ENCODE results near the gene LRRC45. TPM values are rescaled to one million over a fixed set of nuclear protein-coding genes. Genes with fewer than 3 reads are reported as not detected.

Gene LRRC45
- total RNA-seq, 4 donors from 2014 or later, result 15.3 to 33.0 (median 18.9) TPM

DNA sequence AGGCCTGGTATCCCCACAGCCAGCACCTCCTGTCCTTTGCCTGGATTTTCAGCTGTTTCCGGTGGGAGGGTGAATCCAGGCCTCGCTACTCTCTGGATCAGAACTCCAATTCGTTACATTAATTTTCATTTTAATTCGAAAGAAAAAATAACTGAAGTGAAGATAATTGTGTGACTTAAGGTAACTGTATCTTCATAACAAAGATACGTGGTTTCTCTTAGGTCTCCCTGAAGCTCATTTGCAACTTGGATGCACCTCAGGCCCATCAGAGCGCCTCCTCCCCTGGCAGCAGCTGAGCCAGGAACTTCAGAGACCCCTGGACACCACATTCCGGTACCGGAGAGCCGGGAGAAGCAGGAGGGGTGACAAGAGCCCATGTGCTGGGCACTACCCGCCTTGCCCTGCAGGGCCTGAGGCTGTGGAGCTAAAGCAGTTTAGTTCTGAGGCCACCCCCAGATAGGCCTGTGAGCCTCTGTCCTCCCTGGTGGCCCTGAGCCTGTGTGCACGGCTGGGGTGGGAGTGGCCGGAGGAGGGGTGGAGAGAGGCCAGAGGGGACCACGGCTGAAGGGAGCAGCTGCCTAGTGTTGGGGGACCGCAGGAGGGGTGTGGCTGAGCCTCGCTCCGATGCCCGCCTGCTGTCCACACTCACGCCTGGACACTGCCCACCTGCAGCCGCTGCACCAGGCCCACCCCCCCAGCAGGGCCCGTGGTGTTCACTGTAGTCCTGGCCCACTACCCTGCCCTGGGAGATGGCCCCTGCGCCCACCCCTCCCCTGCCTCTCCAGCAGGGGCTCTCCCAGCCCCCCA is 53.9 kb downstream of the LRRC45 start:
- DNase-seq, result no peak
- H3K36me3 ChIP-seq, result peaks cover 5 to 28% of the 10 kb centered on the region in 2 donors
- no peaks in the 10 kb centered on the region for H3K4me1 ChIP-seq
- H3K9me3 ChIP-seq, result no peaks in the 10 kb centered on the region
- intact Hi-C loops (cut with DNase I), result no loop called here
- H3K27me3 ChIP-seq, result no peaks in the 10 kb centered on the region
- no peak overlapping the region for H3K27ac ChIP-seq
- 75 to 79% methylated on average over 13 to 18 of the region's 21 CpGs for WGBS, 2 donors
- no peak overlapping the region for H3K4me3 ChIP-seq (replicated peaks in 1 of 3)
- TF ChIP-seq CTCF (IDR thresholded peaks at IDR 0.05), result no peak
- TF ChIP-seq POLR2A (IDR thresholded peaks at IDR 0.05), result no peak

DNA sequence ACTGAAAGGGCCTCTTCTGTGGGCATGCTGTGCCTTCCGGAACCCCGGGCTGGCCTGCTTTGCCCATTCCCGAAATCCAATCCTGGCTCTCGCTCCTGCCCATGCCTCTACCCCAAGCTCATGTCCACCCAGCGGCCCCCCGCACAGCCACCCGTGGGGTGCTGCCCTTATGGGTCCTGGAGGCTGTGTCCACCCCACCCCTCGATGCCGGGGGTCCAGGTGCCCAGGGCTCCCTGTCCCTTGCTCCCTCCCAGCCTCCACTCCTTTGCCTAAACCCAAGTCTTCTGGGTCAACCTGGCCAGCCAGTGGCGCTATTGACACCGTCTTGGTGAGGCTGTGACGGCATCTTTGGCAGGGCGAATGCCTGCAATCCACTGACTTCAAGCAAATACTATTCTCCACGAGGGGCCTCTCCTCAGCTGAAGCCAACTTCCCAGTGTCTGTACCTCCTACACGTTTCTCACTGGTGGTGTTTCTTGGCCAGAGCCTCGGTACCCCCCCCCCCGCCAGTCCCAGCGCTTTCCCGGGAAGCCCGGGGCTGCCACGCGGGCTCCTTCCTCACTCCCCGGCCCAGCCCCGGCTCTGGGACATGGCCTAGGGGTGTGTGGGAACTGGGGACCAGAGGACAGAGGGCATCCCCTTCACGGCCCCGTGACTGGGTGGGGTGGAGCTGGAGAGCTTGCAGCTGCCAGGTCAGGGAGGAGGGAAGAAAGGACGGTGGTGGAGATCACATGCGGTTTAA is 54.7 kb downstream of the LRRC45 start:
- Histone ChIP-seq H3K27me3 (no peaks in the 10 kb centered on the region), H3K27ac (no peak overlapping the region), H3K4me1 (no peaks in the 10 kb centered on the region), H3K36me3 (peaks cover 13 to 36% of the 10 kb centered on the region in 2 donors), H3K4me3 (replicated peaks in 1 of 3) (no peak overlapping the region), H3K9me3 (no peaks in the 10 kb centered on the region)
- no peak for DNase-seq
- 71 to 85% methylated on average over 23 to 28 of the region's 28 CpGs for WGBS, 2 donors
- intact Hi-C loops (cut with DNase I), result no loop called here
- no peak for TF ChIP-seq CTCF (IDR thresholded peaks at IDR 0.05)
- no peak for TF ChIP-seq POLR2A (IDR thresholded peaks at IDR 0.05)

DNA sequence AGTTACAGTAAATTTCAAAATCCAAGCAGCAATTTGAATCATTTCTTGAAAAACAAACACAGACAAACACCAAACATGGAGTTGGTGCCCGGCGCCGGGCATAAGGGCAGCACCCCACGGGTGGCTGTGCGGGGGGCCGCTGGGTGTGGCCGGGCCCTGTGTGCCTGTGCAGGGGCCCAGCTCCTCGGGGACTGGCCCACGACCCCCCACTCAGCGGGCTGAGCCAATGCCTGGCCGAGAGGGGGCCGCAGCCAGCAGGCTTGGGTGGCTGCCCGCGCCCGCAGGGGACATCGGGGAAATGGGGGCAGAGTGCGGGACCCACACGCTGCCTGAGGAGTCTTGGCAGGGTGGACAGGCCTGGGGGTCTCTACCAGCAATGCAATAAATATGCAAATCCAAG is 55.3 kb downstream of the LRRC45 start:
- peaks cover 20 to 42% of the 10 kb centered on the region in 2 donors for H3K36me3 ChIP-seq
- WGBS, 2 donors, result 93 to 97% methylated on average over 10 to 11 of the region's 18 CpGs
- TF ChIP-seq CTCF (IDR thresholded peaks at IDR 0.05), result no peak
- no peak for TF ChIP-seq POLR2A (IDR thresholded peaks at IDR 0.05)
- no peak overlapping the region for H3K27ac ChIP-seq
- no peaks in the 10 kb centered on the region for H3K27me3 ChIP-seq
- intact Hi-C loops (cut with DNase I), result no loop called here
- DNase-seq, result no peak
- H3K4me1 ChIP-seq, result no peaks in the 10 kb centered on the region
- no peaks in the 10 kb centered on the region for H3K9me3 ChIP-seq
- no peak overlapping the region for H3K4me3 ChIP-seq (replicated peaks in 1 of 3)

DNA sequence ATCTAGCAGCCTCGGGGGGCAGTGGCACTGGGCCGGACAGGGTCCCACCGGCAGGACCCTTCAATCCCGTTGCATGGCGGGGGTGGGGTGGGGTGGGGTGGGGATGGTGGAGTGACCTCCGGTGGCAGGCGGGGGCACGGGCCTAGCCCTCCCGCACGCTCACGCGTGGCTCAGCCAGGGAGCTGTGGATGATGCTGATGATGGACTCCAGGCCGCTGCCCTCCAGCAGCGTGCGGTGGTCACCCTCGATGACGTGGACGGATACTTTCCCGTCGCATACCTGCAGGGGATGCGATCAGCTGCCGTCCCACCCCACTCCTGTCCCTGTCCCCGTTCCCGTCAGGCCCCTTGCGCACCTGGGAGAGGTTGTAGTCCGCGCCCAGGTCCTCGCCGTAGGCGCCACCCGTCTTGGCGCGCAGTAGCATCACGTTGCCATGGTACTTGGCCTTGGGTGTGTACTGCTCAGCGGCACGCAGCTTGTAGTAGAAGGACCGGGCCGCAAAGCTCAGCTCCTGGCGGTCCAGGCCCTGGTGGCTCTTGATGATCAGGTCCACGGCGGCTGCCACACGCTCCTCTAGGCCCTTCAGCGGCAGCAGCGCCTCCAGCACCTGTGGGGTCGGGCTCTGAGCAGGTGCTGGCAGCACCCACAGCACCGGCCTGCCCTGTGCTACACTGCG is 56.0 kb downstream of the LRRC45 start:
- intact Hi-C loops (cut with DNase I), result no loop called here
- H3K36me3 ChIP-seq, result peaks cover 27 to 49% of the 10 kb centered on the region in 2 donors
- no peak overlapping the region for H3K4me3 ChIP-seq (replicated peaks in 1 of 3)
- TF ChIP-seq CTCF (IDR thresholded peaks at IDR 0.05) (no peak), POLR2A (IDR thresholded peaks at IDR 0.05) (no peak)
- no peaks in the 10 kb centered on the region for H3K9me3 ChIP-seq
- no peaks in the 10 kb centered on the region for H3K4me1 ChIP-seq
- H3K27ac ChIP-seq, result no peak overlapping the region
- DNase-seq, result no peak
- 96% methylated on average over 29 to 35 of the region's 47 CpGs for WGBS, 2 donors
- H3K27me3 ChIP-seq, result no peaks in the 10 kb centered on the region
